NCI-H1694 (cell line): ENCODE measurements around the gene CHAD.
A peak's percentile ranks its signal among the peaks of the same experiment; 100 is the strongest.
"Not testable (repeated sequence)": the region's sequence is repeated elsewhere in the genome, so short reads cannot be mapped to it uniquely, and the experiment has no call there.

ENCODE experiments used
- DNase-seq: peaks from one replicate; lab custom pipeline; 2025; lab: John Stamatoyannopoulos, UW

Gene CHAD

GRCh38 chr17:50495217-50495823 is 26.6 kb upstream of the CHAD start:
- DNase-seq: no peak

- DNase-seq: no peak
These were observed 25.1 kb upstream of the CHAD start for GRCh38 chr17:50493744-50494143.

GRCh38 chr17:50492214-50492613 is 23.5 kb upstream of the CHAD start:
- no peak for DNase-seq

- DNase-seq: no peak
These were observed 22.8 kb upstream of the CHAD start for GRCh38 chr17:50491505-50491904.

- DNase-seq: no peak
These were observed 20.2 kb upstream of the CHAD start for GRCh38 chr17:50488880-50489279.

GRCh38 chr17:50487213-50488096 is 18.8 kb upstream of the CHAD start:
- no peak for DNase-seq

GRCh38 chr17:50484386-50485155 is 15.9 kb upstream of the CHAD start:
- DNase-seq: no peak

- DNase-seq: no peak
These were observed 14.6 kb upstream of the CHAD start for GRCh38 chr17:50483266-50483665.

GRCh38 chr17:50482516-50482915 is 13.8 kb upstream of the CHAD start:
- peak; percentile 23 for DNase-seq

- no peak for DNase-seq
These were observed 13.4 kb upstream of the CHAD start for GRCh38 chr17:50482110-50482509.

- no peak for DNase-seq
These were observed 13.0 kb upstream of the CHAD start for GRCh38 chr17:50481648-50482047.

GRCh38 chr17:50480854-50481490 is 12.3 kb upstream of the CHAD start:
- no peak for DNase-seq

GRCh38 chr17:50480142-50480764 is 11.6 kb upstream of the CHAD start:
- DNase-seq: no peak

GRCh38 chr17:50479522-50480141 is 11.0 kb upstream of the CHAD start:
- peak; percentile 64 for DNase-seq

GRCh38 chr17:50478391-50479381 is 10.0 kb upstream of the CHAD start, which contains the start of gene RSAD1:
Gene RSAD1, plus strand, starts transcription at chr17:50478860. Its CDS starts 25 bp downstream, at chr17:50478885.
- peak; percentile 68 for DNase-seq

GRCh38 chr17:50477976-50478375 is 9.3 kb upstream of the CHAD start:
- no peak for DNase-seq

GRCh38 chr17:50476545-50477315 is 8.1 kb upstream of the CHAD start:
- no peak for DNase-seq

- not testable (repeated sequence) for DNase-seq
These were observed 7.3 kb upstream of the CHAD start for GRCh38 chr17:50475775-50476544.
